Neutrophil (primary cell): ENCODE measurements around the gene PLEKHM3.

Experiments
- H3K27ac ChIP-seq: fragments of 200-600 bp; sonication (generic); 2 replicates; pipeline ENCODE4 v1.5.1; 2016; ENCODE audit warnings: mild to moderate bottlenecking, moderate library complexity
- H3K27me3 ChIP-seq: fragments of 200-600 bp; sonication (generic); 2 replicates; pipeline ENCODE4 v1.6.0; 2016; ENCODE audit warnings: mild to moderate bottlenecking
- H3K36me3 ChIP-seq: fragments of 200-600 bp; sonication (generic); 2 replicates; pipeline ENCODE4 v1.5.1; 2017
- H3K4me1 ChIP-seq, 2 experiments: fragments of 200-600 bp in 1 of 2; sonication (generic) in 1 of 2; 1 replicate in 1 of 2; 2 replicates in 1 of 2; pipeline versions ENCODE4 v1.5.1 to v1.6.1; 2013 to 2016; ENCODE audit warnings: low read depth in 1 of 2, low read length in 1 of 2, mild to moderate bottlenecking in 1 of 2, moderate library complexity in 1 of 2; ENCODE audit not compliant: control insufficient read depth in 1 of 2, insufficient read depth in 1 of 2
- H3K4me3 ChIP-seq, 2 experiments: fragments of 200-600 bp in 1 of 2; sonication (generic) in 1 of 2; 1 replicate in 1 of 2; 2 replicates in 1 of 2; pipeline ENCODE4 v1.5.1; 2013 to 2016; ENCODE audit warnings: low read depth in 1 of 2, low read length in 1 of 2, mild to moderate bottlenecking in 1 of 2, moderate library complexity in 1 of 2
- H3K9me3 ChIP-seq: fragments of 200-600 bp; sonication (generic); 2 replicates; pipeline ENCODE4 v1.5.1; 2016
- CTCF ChIP-seq: fragments of 200-600 bp; sonication (generic); IDR thresholded peaks from 2 replicates; pipeline ENCODE4 v1.5.1; 2016; ENCODE audit warnings: antibody characterized with exemption

Gene PLEKHM3

DNA sequence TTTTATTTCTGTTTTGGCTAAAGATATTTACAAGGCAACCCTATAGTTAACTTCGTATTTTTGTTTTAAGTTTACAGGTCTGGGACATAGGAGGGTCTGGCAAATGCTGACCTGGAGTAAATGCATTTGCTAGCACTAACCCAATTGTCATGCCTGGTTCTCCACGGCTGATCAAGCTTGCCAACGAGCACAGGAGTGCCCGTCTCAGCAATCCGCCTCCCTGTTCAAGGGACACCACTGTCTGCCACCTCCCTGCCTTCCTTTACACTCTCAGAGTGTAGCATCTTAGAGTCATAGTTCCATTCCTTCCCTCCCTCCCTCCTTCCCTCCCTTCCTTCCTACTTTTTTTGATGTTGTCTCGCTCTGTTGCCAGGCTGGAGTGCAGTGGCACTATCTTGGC lies 104.6 kb downstream of the PLEKHM3 start:
- Histone ChIP-seq H3K9me3 (no peaks in the 10 kb centered on the region), H3K27ac (no peak overlapping the region), H3K4me3 (no peak overlapping the region), H3K36me3 (peaks cover 5% of the 10 kb centered on the region), H3K27me3 (no peaks in the 10 kb centered on the region), H3K4me1 (no peaks in the 10 kb centered on the region)
- no peak for TF ChIP-seq CTCF

DNA sequence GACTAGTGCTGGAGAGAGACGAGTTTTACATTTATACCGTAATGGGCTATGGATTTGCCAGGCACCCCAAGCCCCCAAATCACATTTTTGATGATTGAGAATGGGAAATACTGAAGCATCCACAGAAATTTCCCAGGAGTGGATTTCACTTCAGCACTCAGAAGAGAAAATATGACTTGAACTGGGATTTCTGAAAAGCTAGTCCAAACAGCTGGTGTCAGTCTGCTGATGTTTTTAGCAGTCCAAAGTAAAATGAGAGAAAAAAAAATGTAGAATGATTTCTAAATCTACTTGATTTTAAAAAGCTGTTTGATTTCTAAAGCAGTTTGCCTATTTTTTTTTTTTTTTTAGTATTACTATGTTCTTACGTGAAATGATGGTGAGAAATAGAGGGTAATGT lies 105.0 kb downstream of the PLEKHM3 start:
- no peaks in the 10 kb centered on the region for H3K4me1 ChIP-seq
- H3K27ac ChIP-seq: no peak overlapping the region
- no peak overlapping the region for H3K4me3 ChIP-seq
- H3K36me3 ChIP-seq: peaks cover 5% of the 10 kb centered on the region
- no peak for TF ChIP-seq CTCF
- no peaks in the 10 kb centered on the region for H3K27me3 ChIP-seq
- H3K9me3 ChIP-seq: no peaks in the 10 kb centered on the region

GRCh38 chr2:207919164-207919919 lies 106.0 kb downstream of the PLEKHM3 start:
- H3K27ac ChIP-seq: no peak overlapping the region
- H3K36me3 ChIP-seq: peaks cover 4% of the 10 kb centered on the region
- no peaks in the 10 kb centered on the region for H3K9me3 ChIP-seq
- H3K27me3 ChIP-seq: no peaks in the 10 kb centered on the region
- no peaks in the 10 kb centered on the region for H3K4me1 ChIP-seq
- no peak overlapping the region for H3K4me3 ChIP-seq
- TF ChIP-seq CTCF: no peak

DNA sequence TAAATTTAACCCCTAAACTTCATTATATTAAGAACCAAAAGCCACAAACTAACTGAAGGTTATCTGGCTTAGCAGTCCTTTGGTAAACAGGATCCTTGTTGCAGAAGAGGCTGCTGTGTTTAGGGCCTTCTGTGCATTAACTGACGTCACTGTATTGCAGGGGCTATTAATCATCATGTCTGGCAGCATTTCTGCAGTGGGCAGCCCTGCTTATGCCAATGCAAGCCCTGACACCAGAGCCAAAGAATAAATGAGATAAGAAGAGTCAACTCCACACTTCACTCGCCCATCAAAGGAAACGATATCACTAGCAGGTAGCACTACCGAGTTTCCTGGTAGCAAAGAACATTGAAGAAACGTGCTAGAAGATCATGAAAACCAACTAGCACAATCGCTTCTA lies 110.6 kb downstream of the PLEKHM3 start:
- peaks cover 7% of the 10 kb centered on the region for H3K36me3 ChIP-seq
- TF ChIP-seq CTCF: no peak
- H3K9me3 ChIP-seq: no peaks in the 10 kb centered on the region
- no peaks in the 10 kb centered on the region for H3K27me3 ChIP-seq
- no peaks in the 10 kb centered on the region for H3K4me1 ChIP-seq
- H3K27ac ChIP-seq: no peak overlapping the region
- H3K4me3 ChIP-seq: no peak overlapping the region

DNA sequence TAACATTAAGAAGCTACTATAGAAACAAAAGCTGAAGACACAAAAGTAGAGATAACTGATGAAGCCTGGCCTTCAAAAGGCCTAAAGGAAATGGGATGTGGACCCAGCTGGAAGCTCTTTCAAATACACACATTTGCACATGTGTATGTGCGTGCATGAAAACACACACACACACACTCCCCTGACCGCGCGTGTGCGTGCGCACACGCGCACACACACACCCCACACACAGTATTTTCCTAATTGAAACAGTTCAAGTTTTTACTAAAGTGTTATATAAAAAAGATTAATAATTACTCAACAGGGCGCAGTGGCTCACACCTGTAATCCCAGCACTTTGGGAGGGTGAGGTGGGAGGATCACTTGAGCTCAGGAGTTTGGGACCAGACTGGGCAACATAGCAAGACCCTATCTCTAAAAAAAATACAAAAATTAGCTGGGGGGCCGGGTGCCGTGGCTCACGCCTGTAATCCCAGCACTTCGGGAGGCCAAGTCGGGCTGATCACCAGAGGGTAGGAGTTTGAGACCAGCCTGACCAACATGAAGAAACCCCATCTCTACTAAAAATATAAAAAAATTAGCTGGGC lies 111.5 kb downstream of the PLEKHM3 start:
- Histone ChIP-seq H3K9me3 (no peaks in the 10 kb centered on the region), H3K4me1 (no peaks in the 10 kb centered on the region), H3K27ac (no peak overlapping the region), H3K36me3 (peaks cover 7% of the 10 kb centered on the region), H3K4me3 (no peak overlapping the region), H3K27me3 (no peaks in the 10 kb centered on the region)
- TF ChIP-seq CTCF: no peak
